ENCODE measurements around the gene HMGCLL1.

GRCh38 chr6:55530931-55531330 lies 48.1 kb downstream of the HMGCLL1 start:
- TF ChIP-seq EZH2 (IDR thresholded peaks at IDR 0.05) (no peak), POLR2AphosphoS5 (IDR thresholded peaks at IDR 0.05; ENCODE audit: borderline replicate concordance, low read depth, low read length) (no peak)

All from SK-N-MC (cell line).